Smooth muscle cell (in vitro differentiated cells): ENCODE data around the gene COX7A2. TPM values are rescaled to one million over a fixed set of nuclear protein-coding genes. Genes with fewer than 3 reads are reported as not detected.
A peak's percentile ranks its signal among the peaks of the same experiment; 100 is the strongest.

Experiments used
- DNase-seq: peaks from one replicate; lab custom pipeline; 2025; ENCODE audit not compliant: unreplicated experiment; lab: John Stamatoyannopoulos, UW
- H2AFZ ChIP-seq: fragments of 200-600 bp; sonication (generic); 2 replicates; pipeline ENCODE4 v1.6.0; 2016; ENCODE audit warnings: antibody characterized with exemption, low read depth, mild to moderate bottlenecking
- H3F3A ChIP-seq: fragments of 200-600 bp; sonication (generic); 2 replicates; pipeline ENCODE4 v1.6.0; 2017; ENCODE audit warnings: antibody characterized with exemption, low read depth
- H3K27ac ChIP-seq: fragments of 200-600 bp; sonication (generic); 2 replicates; pipeline ENCODE4 v1.5.1; 2016; ENCODE audit warnings: low read depth, mild to moderate bottlenecking
- H3K27me3 ChIP-seq: fragments of 200-600 bp; sonication (generic); 2 replicates; pipeline ENCODE4 v1.6.1; 2016; ENCODE audit warnings: low read depth, mild to moderate bottlenecking
- H3K36me3 ChIP-seq: fragments of 200-600 bp; sonication (generic); 2 replicates; pipeline ENCODE4 v1.5.1; 2016; ENCODE audit warnings: low read depth
- H3K4me1 ChIP-seq: fragments of 200-600 bp; sonication (generic); 2 replicates; pipeline ENCODE4 v1.5.1; 2016; ENCODE audit warnings: low read depth
- H3K4me2 ChIP-seq: fragments of 200-600 bp; sonication (generic); 2 replicates; pipeline ENCODE4 v1.6.0; 2016; ENCODE audit warnings: mild to moderate bottlenecking
- H3K4me3 ChIP-seq: fragments of 200-600 bp; sonication (generic); 2 replicates; pipeline ENCODE4 v1.5.1; 2016; ENCODE audit warnings: mild to moderate bottlenecking
- H3K79me2 ChIP-seq: fragments of 200-600 bp; sonication (generic); 2 replicates; pipeline ENCODE4 v1.6.0; 2016; ENCODE audit warnings: low read depth, mild to moderate bottlenecking
- H3K9ac ChIP-seq: fragments of 200-600 bp; sonication (generic); 2 replicates; pipeline ENCODE4 v1.6.0; 2016; ENCODE audit warnings: low read depth
- H3K9me3 ChIP-seq: fragments of 200-600 bp; sonication (generic); replicated peaks from 2 replicates; pipeline ENCODE4 v1.5.1; 2016; ENCODE audit warnings: low read depth
- H4K20me1 ChIP-seq: fragments of 200-600 bp; sonication (generic); 2 replicates; pipeline ENCODE4 v1.6.0; 2016; ENCODE audit warnings: low read depth
- CTCF ChIP-seq: fragments of 200-600 bp; sonication (generic); IDR thresholded peaks from 2 replicates; pipeline ENCODE4 v1.5.1; 2017; ENCODE audit warnings: borderline replicate concordance, mild to moderate bottlenecking, antibody characterized with exemption; ENCODE audit not compliant: insufficient read depth, poor library complexity, severe bottlenecking
- WGBS: methylation state at CpG from one replicate; pipeline ENCODE4 v1.1.7; 2016; ENCODE audit warnings: low lambda C conversion rate; 5-methylcytosine and 5-hydroxymethylcytosine counted together
- polyA plus RNA-seq: library from polyadenylated mRNA; unstranded; fragments of >200 nt; fragmentation: Nextera tagmentation; extraction: Ambion mirVana; gene quantifications from 2 replicates; pipeline ENCODE4 v1.2.1, GENCODE V29; 2016
- total RNA-seq: library from RNA; depleted of rRNA; stranded (reverse); fragments of >200 nt; gene quantifications from 2 replicates; pipeline ENCODE4 v1.2.3, GENCODE V29; 2014

The COX7A2 gene
- total and polyA plus RNA-seq, 2 experiments from 2014 or later: 802 to 1,287 TPM

GRCh38 chr6:75233092-75233615, 10.4 kb downstream of the COX7A2 start:
- peaks cover 4% of the 10 kb centered on the region for H3K36me3 ChIP-seq
- H3K27ac ChIP-seq: no peak overlapping the region
- H4K20me1 ChIP-seq: no peaks in the 10 kb centered on the region
- no peak overlapping the region for H3K4me3 ChIP-seq
- no peaks in the 10 kb centered on the region for H3K79me2 ChIP-seq
- no peak for TF ChIP-seq CTCF
- no peaks in the 10 kb centered on the region for H3K4me1 ChIP-seq
- WGBS: 92% methylated on average over 4 of the region's 4 CpGs
- H3K27me3 ChIP-seq: no peaks in the 10 kb centered on the region
- no peak overlapping the region for H3K4me2 ChIP-seq
- H3K9ac ChIP-seq: no peak overlapping the region
- no peak for DNase-seq
- peaks cover 5% of the 10 kb centered on the region for H3F3A ChIP-seq
- no peak overlapping the region for H2AFZ ChIP-seq
- no peaks in the 10 kb centered on the region for H3K9me3 ChIP-seq

DNA sequence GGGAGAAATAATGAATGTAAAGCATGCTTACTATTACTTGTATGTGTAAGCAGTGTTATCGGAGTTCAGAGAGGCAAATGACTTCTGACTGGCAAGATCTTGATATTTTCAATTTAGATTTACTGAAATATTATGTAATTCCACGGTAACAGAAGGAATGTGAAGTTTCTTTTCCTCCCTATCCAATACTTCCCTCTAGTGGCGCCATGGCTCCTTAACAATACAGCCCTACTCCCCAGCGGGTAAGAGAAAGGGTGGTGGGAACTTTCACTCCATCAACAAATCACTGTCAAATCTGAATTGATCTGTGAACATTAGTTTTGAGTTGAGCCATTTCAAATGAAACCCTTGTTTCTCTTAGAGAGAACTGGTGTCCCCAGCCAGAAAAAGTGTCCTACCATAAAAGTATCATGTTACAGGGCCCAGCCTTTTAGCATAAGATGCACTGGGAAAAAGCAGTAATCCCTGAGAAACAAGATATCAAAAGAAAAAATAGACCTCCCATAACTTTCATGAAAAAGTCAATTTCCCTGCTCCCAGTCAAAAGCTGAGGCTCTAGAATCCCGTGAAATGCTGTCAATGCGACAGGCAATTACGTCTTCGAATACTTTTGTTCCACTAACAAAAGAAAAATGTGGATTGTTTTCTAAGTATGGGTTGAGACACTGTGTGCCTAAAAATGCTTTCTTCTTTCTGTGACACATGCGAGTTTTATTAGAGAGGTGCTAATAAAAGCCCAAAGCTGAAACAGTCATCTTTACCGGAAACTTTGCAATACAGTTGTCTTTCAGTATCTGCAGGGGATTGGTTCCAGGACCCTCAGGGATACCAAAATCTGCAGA, 12.9 kb downstream of the COX7A2 start:
- no peak overlapping the region for H3K27ac ChIP-seq
- H3K4me1 ChIP-seq: no peaks in the 10 kb centered on the region
- no peaks in the 10 kb centered on the region for H3K36me3 ChIP-seq
- H3K79me2 ChIP-seq: no peaks in the 10 kb centered on the region
- no peak overlapping the region for H3K9ac ChIP-seq
- H3K9me3 ChIP-seq: no peaks in the 10 kb centered on the region
- H4K20me1 ChIP-seq: no peaks in the 10 kb centered on the region
- no peak overlapping the region for H2AFZ ChIP-seq
- H3K4me3 ChIP-seq: peak overlapping the region; percentile 28
- H3K27me3 ChIP-seq: no peaks in the 10 kb centered on the region
- peak; percentile 57 for TF ChIP-seq CTCF
- WGBS: 47% methylated on average over 10 of the region's 10 CpGs
- no peak for DNase-seq
- peak overlapping the region; percentile 85 for H3K4me2 ChIP-seq
- no peaks in the 10 kb centered on the region for H3F3A ChIP-seq

- no peak overlapping the region for H3K4me3 ChIP-seq
- no peak overlapping the region for H3K4me2 ChIP-seq
- no peak for TF ChIP-seq CTCF
- no peaks in the 10 kb centered on the region for H3F3A ChIP-seq
- no peaks in the 10 kb centered on the region for H3K4me1 ChIP-seq
- WGBS: 87% methylated on average over 6 of the region's 6 CpGs
- no peak overlapping the region for H3K27ac ChIP-seq
- H3K27me3 ChIP-seq: no peaks in the 10 kb centered on the region
- no peaks in the 10 kb centered on the region for H3K79me2 ChIP-seq
- no peak overlapping the region for H2AFZ ChIP-seq
- H4K20me1 ChIP-seq: no peaks in the 10 kb centered on the region
- H3K36me3 ChIP-seq: no peaks in the 10 kb centered on the region
- H3K9me3 ChIP-seq: no peaks in the 10 kb centered on the region
- no peak for DNase-seq
- no peak overlapping the region for H3K9ac ChIP-seq
Measured at GRCh38 chr6:75224303-75224926, 19.2 kb downstream of the COX7A2 start.
